Ecto neural progenitor cell (in vitro differentiated cells): Measurements from ENCODE around the gene QPRT.
"Not testable (repeated sequence)": the region's sequence is repeated elsewhere in the genome, so short reads cannot be mapped to it uniquely, and the experiment has no call there.

Experiments
- DNase-seq: peaks from one replicate; pipeline ENCODE4 v3.0.0-alpha.2; 2018; ENCODE audit warnings: low spot score

QPRT gene

DNA sequence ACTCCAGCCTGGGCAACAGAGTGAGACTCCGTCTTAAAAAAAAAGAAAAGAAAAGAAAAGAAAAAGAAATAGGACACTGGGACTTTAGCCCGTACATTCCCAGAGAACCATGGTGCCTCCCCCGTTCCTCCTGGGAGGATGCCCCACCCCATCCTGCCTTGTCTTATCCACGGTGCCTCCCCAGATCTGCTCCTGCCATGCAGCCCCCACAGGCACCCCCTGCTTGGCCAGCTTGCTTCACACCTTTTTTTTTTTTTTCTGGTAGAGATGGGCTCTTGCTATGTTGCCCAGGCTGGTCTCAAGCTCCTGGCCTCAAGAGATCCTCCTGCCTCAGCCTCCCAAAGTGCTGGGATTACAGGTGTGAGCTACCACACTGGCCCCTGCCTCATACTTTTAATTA is 67.5 kb downstream of the QPRT start:
- not testable (repeated sequence) for DNase-seq
